ENCODE results near the gene MED12L.

The MED12L gene

DNA sequence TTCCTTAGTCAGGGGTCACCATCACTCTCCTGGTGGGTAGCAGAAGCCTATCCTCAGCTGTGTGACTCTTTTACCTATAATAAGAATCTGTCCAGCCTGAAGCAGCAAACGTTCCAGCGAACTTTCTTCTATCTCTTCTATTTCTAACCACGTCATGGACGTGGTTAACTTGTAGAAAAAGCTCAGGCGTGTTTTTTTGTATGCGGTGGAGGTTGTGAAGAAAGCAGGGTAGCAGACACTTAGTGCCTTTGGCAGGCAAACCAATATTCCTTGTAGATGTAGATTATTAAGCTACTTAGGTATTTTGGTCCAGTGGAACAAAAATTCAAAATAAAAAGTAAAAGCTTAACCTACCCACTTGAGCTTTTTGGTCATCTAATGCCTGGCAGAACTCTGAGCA lies 149.4 kb downstream of the MED12L start:
- TF ChIP-seq GATA3 (IDR thresholded peaks at IDR 0.05; ENCODE audit: low read depth, low read length) (no peak), GATA2 (IDR thresholded peaks at IDR 0.05; ENCODE audit: low read depth, low read length) (no peak)

GRCh38 chr3:151236316-151236715 lies 150.9 kb downstream of the MED12L start:
- TF ChIP-seq GATA3 (IDR thresholded peaks at IDR 0.05; ENCODE audit: low read depth, low read length) (no peak), GATA2 (IDR thresholded peaks at IDR 0.05; ENCODE audit: low read depth, low read length) (no peak)

DNA sequence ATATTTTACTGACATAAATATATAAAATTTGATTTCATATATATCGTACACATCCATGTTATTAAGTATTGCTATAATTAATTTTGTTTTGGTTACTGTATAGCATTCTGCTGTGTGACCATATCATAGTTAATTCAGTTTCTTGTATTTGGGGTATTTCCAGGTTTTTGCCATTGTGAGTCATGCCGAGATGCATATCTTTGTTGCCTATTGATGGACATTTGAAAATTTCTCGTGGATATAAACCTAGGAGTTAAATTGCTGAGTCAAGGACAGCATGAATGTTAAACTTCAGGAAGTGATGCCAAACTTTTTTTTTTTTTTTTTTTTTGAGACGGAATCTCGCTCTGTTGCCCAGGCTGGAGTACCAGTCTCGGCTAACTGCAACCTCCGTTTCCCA lies 151.3 kb downstream of the MED12L start:
- no peak for TF ChIP-seq GATA3 (IDR thresholded peaks at IDR 0.05; ENCODE audit: low read depth, low read length)
- no peak for TF ChIP-seq GATA2 (IDR thresholded peaks at IDR 0.05; ENCODE audit: low read depth, low read length)

DNA sequence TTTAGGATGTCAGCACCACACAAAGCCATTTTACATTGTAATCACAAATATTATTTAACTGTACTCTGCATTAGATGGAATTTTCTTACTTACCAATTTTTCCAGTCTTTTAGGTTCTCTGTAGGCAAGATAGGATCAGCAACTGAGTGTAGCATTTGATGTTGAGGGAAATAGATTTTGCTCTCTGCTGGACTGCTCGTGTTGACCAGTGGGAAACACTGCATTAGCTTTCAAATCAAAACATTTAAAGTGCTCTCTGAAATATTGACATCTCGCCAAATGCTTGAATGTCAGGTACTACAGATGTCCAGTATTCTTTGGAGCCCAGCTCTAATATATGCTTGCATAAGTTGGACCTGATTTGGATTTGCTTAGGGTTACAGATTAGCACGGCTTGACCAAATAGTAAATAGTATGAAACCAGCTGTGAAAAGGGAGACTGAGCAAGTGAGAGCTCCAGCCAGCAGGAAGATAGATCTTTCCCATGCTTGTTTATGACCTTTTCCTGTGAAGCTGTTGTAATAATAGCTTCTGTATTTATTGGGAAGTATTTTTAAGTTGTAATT lies 163.4 kb downstream of the MED12L start:
- TF ChIP-seq GATA3 (IDR thresholded peaks at IDR 0.05; ENCODE audit: low read depth, low read length) (no peak), GATA2 (IDR thresholded peaks at IDR 0.05; ENCODE audit: low read depth, low read length) (no peak)

DNA sequence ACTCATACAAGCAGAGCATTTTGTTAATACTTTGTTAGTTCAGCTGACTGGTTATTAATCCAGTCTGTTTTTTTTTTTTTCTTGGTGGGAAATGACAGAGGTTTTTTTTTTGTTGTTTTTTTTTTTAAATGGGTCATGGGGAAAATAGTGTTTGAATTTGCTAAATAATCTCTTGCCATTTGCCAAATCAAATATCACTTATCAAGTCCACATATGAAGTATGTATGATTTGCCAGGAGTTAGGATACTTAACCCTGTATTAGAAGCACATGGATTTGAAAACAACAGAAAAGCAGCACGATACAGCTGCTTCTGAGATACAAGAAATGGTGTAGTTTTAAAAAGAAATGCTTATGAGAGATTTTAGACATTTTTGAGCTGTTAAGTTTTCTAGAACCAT lies 171.3 kb downstream of the MED12L start:
- TF ChIP-seq GATA2 (IDR thresholded peaks at IDR 0.05; ENCODE audit: low read depth, low read length) (no peak), GATA3 (IDR thresholded peaks at IDR 0.05; ENCODE audit: low read depth, low read length) (no peak)

DNA sequence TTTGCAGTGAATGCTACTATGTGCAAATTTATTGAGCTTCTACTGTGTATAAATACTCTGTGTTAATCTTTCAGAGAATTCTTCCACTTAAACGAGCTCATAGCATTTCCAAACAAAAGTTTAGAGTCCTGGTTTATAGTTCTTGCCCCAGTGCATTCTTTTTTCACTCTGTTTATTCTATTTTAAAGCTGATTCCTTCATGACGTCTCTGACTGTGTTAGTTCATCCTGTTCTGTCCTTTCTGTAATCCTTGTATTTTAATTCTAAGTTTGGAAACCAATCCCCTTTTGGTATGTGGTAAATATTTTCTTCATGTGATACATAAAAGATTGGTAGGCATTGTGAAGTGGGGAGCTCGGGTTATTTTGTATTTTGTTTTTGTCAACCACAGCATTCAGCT lies 174.2 kb downstream of the MED12L start:
- TF ChIP-seq GATA2 (IDR thresholded peaks at IDR 0.05; ENCODE audit: low read depth, low read length) (no peak), GATA3 (IDR thresholded peaks at IDR 0.05; ENCODE audit: low read depth, low read length) (no peak)

- TF ChIP-seq GATA3 (IDR thresholded peaks at IDR 0.05; ENCODE audit: low read depth, low read length) (no peak), GATA2 (IDR thresholded peaks at IDR 0.05; ENCODE audit: low read depth, low read length) (no peak)
Observed at GRCh38 chr3:151262871-151263525, 177.5 kb downstream of the MED12L start.

- TF ChIP-seq GATA2 (IDR thresholded peaks at IDR 0.05; ENCODE audit: low read depth, low read length), result no peak
- no peak for TF ChIP-seq GATA3 (IDR thresholded peaks at IDR 0.05; ENCODE audit: low read depth, low read length)
Observed at GRCh38 chr3:151264605-151265004, 179.1 kb downstream of the MED12L start.

- no peak for TF ChIP-seq GATA2 (IDR thresholded peaks at IDR 0.05; ENCODE audit: low read depth, low read length)
- no peak for TF ChIP-seq GATA3 (IDR thresholded peaks at IDR 0.05; ENCODE audit: low read depth, low read length)
Observed at GRCh38 chr3:151265166-151265565, 179.7 kb downstream of the MED12L start.

GRCh38 chr3:151265866-151266265 lies 180.4 kb downstream of the MED12L start:
- TF ChIP-seq GATA2 (IDR thresholded peaks at IDR 0.05; ENCODE audit: low read depth, low read length), result no peak
- no peak for TF ChIP-seq GATA3 (IDR thresholded peaks at IDR 0.05; ENCODE audit: low read depth, low read length)

DNA sequence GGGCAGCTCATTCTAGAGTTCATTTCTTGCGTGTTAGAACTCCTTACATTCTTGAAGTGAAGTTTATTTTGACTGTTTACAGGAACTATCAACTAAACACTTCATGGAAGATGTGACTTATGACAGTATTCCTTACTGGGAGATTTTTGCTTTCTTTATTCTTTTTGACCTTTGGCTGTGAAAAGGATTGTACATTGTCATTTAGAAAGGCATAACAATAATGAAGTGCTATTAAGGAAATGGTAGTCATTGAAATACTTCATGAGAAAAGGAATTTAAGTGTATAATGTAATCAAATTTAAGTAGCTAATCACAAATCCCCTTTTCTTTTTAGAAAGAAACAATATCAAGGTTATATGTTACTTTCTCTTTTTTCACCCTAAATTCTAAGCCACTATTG lies 181.6 kb downstream of the MED12L start:
- TF ChIP-seq GATA2 (IDR thresholded peaks at IDR 0.05; ENCODE audit: low read depth, low read length), result no peak
- TF ChIP-seq GATA3 (IDR thresholded peaks at IDR 0.05; ENCODE audit: low read depth, low read length), result no peak

- TF ChIP-seq GATA3 (IDR thresholded peaks at IDR 0.05; ENCODE audit: low read depth, low read length), result no peak
- TF ChIP-seq GATA2 (IDR thresholded peaks at IDR 0.05; ENCODE audit: low read depth, low read length), result no peak
Observed at GRCh38 chr3:151268267-151269235, 183.1 kb downstream of the MED12L start.

DNA sequence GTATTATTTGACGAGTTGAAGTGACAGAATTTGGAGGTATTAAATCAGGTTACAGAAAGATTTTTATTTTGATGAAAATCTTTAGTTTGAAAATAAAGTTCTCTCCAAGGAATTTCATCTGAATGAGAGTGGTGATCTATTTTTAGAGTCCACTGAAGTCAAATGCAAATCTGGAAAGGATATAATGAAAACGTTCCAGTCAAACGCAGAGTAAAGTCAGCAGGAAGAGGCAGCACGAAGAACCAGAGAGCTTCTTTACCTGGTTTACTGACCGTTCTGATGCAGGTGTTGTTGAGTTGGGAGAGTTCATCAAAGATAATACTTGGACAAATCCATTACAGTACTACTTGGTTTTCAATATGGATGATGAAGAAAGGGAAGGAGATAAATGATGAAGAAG lies 184.2 kb downstream of the MED12L start:
- TF ChIP-seq GATA2 (IDR thresholded peaks at IDR 0.05; ENCODE audit: low read depth, low read length), result no peak

DNA sequence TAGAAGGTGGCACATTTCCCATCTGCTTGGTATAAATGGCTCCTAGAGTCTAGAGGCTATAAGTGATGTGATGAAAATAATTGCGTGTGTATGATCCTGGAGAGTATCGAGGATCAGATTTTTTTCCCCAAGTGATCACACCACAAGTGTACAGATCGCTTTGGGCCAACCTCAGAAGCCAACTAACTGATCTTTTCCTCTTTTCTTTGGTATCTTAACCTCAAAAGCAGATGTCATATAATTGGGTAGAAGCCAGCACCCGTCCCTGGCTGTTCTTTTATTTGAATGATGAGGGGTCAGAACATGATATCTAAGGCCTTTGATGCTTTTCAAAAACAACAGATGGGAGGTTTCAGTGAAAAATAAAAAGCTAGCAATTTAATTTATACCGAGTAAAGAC lies 189.6 kb downstream of the MED12L start:
- TF ChIP-seq GATA2 (IDR thresholded peaks at IDR 0.05; ENCODE audit: low read depth, low read length), result no peak
